ENCODE results near the gene EIPR1. TPM values are rescaled to one million over a fixed set of nuclear protein-coding genes. Genes with fewer than 3 reads are reported as not detected.

The EIPR1 gene
- total and polyA plus RNA-seq, 10 of the 15 experiments (the other 5 are each of a cell fraction or from before 2014, with no cell fraction given): 23.6 to 61.2 (median 42.2) TPM

GRCh38 chr2:3403587-3404334 lies 26.1 kb upstream of the EIPR1 start (continued):
- TF ChIP-seq, protein P1, sequence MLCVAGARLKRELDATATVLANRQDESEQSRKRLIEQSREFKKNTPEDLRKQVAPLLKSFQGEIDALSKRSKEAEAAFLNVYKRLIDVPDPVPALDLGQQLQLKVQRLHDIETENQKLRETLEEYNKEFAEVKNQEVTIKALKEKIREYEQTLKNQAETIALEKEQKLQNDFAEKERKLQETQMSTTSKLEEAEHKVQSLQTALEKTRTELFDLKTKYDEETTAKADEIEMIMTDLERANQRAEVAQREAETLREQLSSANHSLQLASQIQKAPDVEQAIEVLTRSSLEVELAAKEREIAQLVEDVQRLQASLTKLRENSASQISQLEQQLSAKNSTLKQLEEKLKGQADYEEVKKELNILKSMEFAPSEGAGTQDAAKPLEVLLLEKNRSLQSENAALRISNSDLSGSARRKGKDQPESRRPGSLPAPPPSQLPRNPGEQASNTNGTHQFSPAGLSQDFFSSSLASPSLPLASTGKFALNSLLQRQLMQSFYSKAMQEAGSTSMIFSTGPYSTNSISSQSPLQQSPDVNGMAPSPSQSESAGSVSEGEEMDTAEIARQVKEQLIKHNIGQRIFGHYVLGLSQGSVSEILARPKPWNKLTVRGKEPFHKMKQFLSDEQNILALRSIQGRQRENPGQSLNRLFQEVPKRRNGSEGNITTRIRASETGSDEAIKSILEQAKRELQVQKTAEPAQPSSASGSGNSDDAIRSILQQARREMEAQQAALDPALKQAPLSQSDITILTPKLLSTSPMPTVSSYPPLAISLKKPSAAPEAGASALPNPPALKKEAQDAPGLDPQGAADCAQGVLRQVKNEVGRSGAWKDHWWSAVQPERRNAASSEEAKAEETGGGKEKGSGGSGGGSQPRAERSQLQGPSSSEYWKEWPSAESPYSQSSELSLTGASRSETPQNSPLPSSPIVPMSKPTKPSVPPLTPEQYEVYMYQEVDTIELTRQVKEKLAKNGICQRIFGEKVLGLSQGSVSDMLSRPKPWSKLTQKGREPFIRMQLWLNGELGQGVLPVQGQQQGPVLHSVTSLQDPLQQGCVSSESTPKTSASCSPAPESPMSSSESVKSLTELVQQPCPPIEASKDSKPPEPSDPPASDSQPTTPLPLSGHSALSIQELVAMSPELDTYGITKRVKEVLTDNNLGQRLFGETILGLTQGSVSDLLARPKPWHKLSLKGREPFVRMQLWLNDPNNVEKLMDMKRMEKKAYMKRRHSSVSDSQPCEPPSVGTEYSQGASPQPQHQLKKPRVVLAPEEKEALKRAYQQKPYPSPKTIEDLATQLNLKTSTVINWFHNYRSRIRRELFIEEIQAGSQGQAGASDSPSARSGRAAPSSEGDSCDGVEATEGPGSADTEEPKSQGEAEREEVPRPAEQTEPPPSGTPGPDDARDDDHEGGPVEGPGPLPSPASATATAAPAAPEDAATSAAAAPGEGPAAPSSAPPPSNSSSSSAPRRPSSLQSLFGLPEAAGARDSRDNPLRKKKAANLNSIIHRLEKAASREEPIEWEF (IDR thresholded peaks at IDR 0.05; ENCODE audit: insufficient replicate concordance, low read depth, low read length): no peak
- no peak for TF ChIP-seq RCOR1 (conservative IDR thresholded peaks at IDR 0.05; ENCODE audit: low read depth, low read length)
- TF ChIP-seq IKZF1 (conservative IDR thresholded peaks at IDR 0.05): peak; percentile 68
- TF ChIP-seq HDAC2 (IDR thresholded peaks at IDR 0.05): no peak
- TF ChIP-seq NFIC (IDR thresholded peaks at IDR 0.05; ENCODE audit: low read depth, low read length): peak; percentile 74
- no peak for TF ChIP-seq RAD51 (IDR thresholded peaks at IDR 0.05)
- no peak for TF ChIP-seq TAF1 (IDR thresholded peaks at IDR 0.05; ENCODE audit: borderline replicate concordance, low read depth, low read length)
- TF ChIP-seq RAD21 (IDR thresholded peaks at IDR 0.05; ENCODE audit: insufficient read depth, low read depth, low read length): 0 out of 2 replicates have a peak, but pooled peaks have one; percentile 10
- TF ChIP-seq GABPA (IDR thresholded peaks at IDR 0.05; ENCODE audit: low read depth): 0 out of 2 replicates have a peak, but pooled peaks have one; percentile 34
- TF ChIP-seq JUNB (IDR thresholded peaks at IDR 0.05): peak; percentile 67
- TF ChIP-seq USF1 (IDR thresholded peaks at IDR 0.05; ENCODE audit: borderline replicate concordance, extremely low read length, insufficient read depth, low read depth, low read length): no peak
- TF ChIP-seq STAT1 (conservative IDR thresholded peaks at IDR 0.05): no peak
- TF ChIP-seq PAX8 (IDR thresholded peaks at IDR 0.05): 0 out of 2 replicates have a peak, but pooled peaks have one; percentile 32
- TF ChIP-seq IKZF2 (IDR thresholded peaks at IDR 0.05): peak; percentile 77 to 81
- peak; percentile 42 for TF ChIP-seq MEF2B (IDR thresholded peaks at IDR 0.05; ENCODE audit: partially characterized antibody, poor library complexity, severe bottlenecking)
- TF ChIP-seq TCF3 (IDR thresholded peaks at IDR 0.05; ENCODE audit: borderline replicate concordance, insufficient read depth, low read depth, low read length): no peak
- TF ChIP-seq ETV6 (conservative IDR thresholded peaks at IDR 0.05 in 1 of 2, IDR thresholded peaks at IDR 0.05 in 1 of 2; ENCODE audit: borderline replicate concordance in 1 of 2, low read depth in 1 of 2): no peak
- no peak for TF ChIP-seq TCF7 (IDR thresholded peaks at IDR 0.05; ENCODE audit: borderline replicate concordance)
- TF ChIP-seq TCF12 (IDR thresholded peaks at IDR 0.05; ENCODE audit: low read depth, low read length): no peak
- no peak for TF ChIP-seq E2F8 (IDR thresholded peaks at IDR 0.05; ENCODE audit: low read depth, partially characterized antibody)
- TF ChIP-seq NBN (IDR thresholded peaks at IDR 0.05): peak; percentile 43; the same call in 1 of the 2 replicates
- TF ChIP-seq ZNF217 (IDR thresholded peaks at IDR 0.05): no peak
